Transverse colon (tissue), 4 donors: ENCODE results near the gene GNB1L.

Experiments
- CTCF ChIP-seq, 5 experiments: fragments of 200-600 bp in 3 of 5; fragments of 450-650 bp in 2 of 5; sonication (generic) in 3 of 5; IDR thresholded peaks; 1 replicate in 2 of 5; 2 replicates in 3 of 5; pipeline ENCODE4 v1.5.1; 2016 to 2017; ENCODE audit warnings: antibody characterized with exemption in 5 of 5, inconsistent platforms in 3 of 5, mild to moderate bottlenecking in 2 of 5, moderate library complexity in 1 of 5
- POLR2A ChIP-seq: fragments of 450-650 bp; IDR thresholded peaks from one replicate; pipeline ENCODE4 v1.6.1; 2016; ENCODE audit warnings: antibody characterized with exemption, mild to moderate bottlenecking, moderate library complexity
- POLR2AphosphoS5 ChIP-seq, 3 donors: sonication (generic); formaldehyde crosslinking; IDR thresholded peaks; one replicate each; pipeline ENCODE4 v1.6.1; 2016; ENCODE audit warnings: antibody characterized with exemption in 3 of 3

GRCh38 chr22:19893363-19893762 is 38.7 kb upstream of the GNB1L start:
- TF ChIP-seq CTCF (IDR thresholded peaks at IDR 0.05): no peak
- no peak for TF ChIP-seq POLR2AphosphoS5 (IDR thresholded peaks at IDR 0.05)
- no peak for TF ChIP-seq POLR2A
